KOPT-K1 (cell line): ENCODE measurements around the gene RP2.

Source experiments
- H3K27ac ChIP-seq: fragments of 200-600 bp; sonication (generic); 2 replicates; pipeline ENCODE4 v1.5.1; 2016; ENCODE audit warnings: antibody characterized with exemption, mild to moderate bottlenecking, low read depth, low read length; ENCODE audit not compliant: poor library complexity, severe bottlenecking
- H3K36me3 ChIP-seq: fragments of 200-600 bp; sonication (generic); 2 replicates; pipeline ENCODE4 v1.5.1; 2017; ENCODE audit warnings: antibody characterized with exemption, mild to moderate bottlenecking, low read length, moderate library complexity; ENCODE audit not compliant: insufficient read depth
- H3K9me3 ChIP-seq: fragments of 200-600 bp; sonication (generic); 2 replicates; pipeline ENCODE4 v1.5.1; 2017; ENCODE audit warnings: antibody characterized with exemption, low read length, mild to moderate bottlenecking; ENCODE audit not compliant: insufficient read depth, poor library complexity, severe bottlenecking

RP2 gene

DNA sequence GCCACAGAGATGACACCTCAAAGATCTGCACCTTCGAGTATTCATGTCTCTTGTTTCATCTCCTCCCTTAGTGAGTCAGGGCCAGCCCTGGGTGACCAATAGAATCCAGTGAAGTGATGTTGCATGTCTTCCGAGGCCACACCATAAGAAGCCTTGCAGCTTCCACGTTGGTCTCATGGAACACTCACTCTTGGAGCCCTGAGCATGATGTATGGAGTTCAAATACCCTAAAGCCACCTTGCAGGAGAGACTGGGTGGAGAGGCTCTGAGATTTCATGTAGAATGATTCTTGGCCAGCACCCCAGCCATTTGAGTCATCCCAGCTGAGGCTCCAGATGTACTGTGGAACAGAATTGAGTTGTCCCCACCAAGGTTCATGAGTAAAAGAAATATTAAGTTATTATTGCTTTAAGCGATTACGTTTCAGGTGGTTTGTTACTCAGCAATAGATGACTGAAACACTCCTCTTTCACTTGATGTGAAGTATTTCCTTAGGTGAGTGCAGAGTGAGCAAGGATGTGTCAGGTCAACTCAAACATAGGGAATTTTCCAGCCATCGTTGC is 5.0 kb upstream of the RP2 start:
- H3K27ac ChIP-seq: no peak overlapping the region
- no peaks in the 10 kb centered on the region for H3K36me3 ChIP-seq
- H3K9me3 ChIP-seq: no peaks in the 10 kb centered on the region

DNA sequence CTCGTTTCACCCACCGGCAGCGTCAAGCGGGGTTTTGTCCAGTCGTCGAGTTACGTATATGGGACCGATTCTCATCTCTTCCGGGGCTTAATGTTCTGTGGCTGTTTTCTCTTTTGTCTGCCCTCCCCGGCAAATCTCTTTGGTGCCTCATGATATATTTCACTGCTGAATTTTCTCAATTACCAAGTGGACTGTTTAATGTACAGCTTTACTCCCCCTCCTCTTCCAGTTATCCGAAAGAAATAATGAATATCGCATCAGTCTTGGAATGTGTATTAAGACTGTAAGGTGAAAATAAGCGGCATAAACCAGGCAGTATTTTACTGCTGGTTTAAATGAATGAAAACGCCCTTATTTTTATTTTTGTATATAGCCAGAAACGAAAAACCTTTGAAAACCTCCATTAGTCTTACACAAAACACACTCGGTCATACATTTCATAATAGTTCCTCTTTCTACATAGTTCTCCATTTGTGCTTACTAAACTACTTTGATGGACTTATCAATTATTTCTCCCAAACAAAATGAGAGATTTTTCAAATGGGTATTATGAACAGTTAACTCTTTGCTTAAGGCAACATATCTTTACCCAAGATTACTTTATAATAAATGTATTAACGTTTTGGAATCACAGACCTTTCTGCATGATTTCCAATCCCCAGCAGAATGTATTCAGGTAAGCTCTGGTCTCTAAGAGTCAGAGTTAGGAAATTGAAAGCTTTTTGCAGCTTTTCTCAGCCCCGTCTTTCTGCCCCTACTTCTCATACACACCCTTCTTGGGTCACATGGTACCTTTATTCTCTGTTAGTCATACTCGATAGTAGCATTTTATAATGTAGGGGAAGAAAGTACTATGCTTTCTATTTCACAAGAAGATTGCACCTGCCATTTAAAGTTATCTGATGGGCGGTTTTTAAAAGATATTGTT is 979 bp downstream of the RP2 start:
- peak overlapping the region; percentile 79 for H3K27ac ChIP-seq
- H3K36me3 ChIP-seq: no peaks in the 10 kb centered on the region

DNA sequence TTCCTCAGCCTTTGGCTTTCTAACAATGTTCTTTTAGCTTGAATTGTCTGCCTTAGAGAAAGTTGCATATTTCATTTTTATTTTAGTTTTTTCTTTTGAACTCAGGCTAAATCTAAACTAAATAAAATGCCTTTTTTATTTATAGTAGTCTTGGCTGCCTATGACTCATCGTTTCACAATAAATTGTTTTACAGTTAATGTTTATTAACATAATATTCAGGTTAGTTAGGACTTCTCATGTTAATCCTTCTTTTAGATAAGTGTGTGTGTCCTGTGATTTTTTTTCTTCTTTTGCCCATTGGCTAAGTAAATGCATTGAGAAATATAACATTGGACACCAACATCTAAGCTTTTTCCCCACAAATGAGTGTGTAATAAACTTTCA is 1.6 kb downstream of the RP2 start:
- Histone ChIP-seq H3K9me3 (no peaks in the 10 kb centered on the region), H3K27ac (peak overlapping the region; percentile 4), H3K36me3 (no peaks in the 10 kb centered on the region)

More for the DNA sequence above, 979 bp downstream of the RP2 start:
- no peaks in the 10 kb centered on the region for H3K9me3 ChIP-seq

DNA sequence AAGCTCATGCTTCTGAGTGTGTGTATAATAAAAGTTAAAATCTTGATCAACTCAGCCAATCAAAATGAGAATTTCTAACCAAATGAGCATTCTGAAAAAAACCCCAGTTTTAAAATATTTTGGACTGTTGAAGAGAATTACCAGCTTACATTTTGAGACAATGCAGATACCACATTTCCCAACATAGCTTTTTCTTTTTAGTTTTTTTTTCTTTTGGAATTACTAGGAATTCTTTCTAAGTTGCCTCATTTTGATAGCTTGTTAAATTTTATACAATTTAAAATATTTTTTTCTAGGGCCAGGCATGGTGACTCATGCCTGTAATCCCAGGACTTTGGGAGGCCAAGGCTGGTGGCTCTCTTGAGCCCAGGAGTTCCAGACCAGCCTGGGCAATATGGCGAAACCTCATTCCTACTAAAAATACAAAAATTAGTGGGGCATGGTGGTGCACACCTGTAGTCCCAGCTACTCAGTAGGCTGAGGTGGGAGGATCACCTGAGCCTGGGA is 2.2 kb downstream of the RP2 start:
- H3K27ac ChIP-seq: no peak overlapping the region
- no peaks in the 10 kb centered on the region for H3K36me3 ChIP-seq
- no peaks in the 10 kb centered on the region for H3K9me3 ChIP-seq

DNA sequence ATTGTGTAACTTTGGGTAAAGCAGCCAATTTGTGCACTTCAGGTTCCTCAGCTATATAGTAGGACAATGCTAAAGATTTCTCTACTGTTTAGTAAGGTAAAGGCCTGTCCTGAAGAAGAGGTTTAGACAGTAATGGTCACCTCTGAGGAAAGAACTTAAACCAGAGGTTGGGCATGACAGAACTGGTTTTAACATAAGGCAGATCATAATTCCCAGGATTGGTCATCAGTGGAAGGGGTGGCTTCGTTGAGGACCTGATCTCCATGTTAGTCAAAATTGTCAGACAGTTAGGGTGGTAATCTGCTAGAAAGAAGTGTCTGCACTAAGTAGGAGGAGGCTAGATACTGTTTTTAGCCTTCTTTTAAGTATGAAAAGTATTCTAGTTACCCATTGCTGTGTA is 4.1 kb downstream of the RP2 start:
- H3K9me3 ChIP-seq: no peaks in the 10 kb centered on the region
- H3K27ac ChIP-seq: no peak overlapping the region
- H3K36me3 ChIP-seq: no peaks in the 10 kb centered on the region

DNA sequence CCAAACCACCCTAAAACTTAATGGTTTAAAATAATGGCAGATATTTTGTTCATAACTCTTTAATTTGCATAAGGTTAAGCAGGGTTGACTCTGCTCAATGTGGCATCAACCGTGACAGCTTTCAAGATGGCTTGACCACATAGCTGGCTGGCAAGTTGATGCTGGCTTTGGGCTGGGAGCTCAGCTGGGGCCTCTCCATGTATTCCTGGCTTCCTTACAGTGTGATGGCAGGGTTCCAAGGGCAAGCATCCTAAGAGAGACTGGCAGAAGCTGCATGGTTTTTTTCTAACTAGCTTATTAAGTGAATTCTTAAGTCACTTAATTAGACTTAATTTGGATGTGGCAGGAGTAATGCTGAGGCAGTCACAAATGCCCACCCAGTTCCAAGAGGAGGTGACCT is 4.5 kb downstream of the RP2 start:
- Histone ChIP-seq H3K36me3 (no peaks in the 10 kb centered on the region), H3K27ac (no peak overlapping the region), H3K9me3 (no peaks in the 10 kb centered on the region)

DNA sequence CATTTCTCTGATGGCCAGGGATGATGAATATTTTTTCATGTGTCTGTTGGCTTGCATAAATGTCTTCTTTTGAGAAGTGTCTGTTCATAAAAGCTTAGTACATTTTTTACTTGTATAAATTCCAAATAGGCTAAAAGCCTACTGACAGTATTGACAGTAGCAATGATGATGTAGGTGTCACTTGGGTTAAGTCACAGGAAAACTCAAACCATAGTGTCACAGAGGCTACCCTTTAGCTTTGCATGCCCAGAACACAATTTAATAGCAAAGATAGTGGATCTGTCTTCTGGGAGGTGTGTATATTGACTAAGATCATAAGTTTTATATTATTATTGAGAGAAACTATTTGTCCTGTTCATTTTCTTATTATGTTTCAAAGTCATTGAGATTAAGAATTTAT is 8.1 kb downstream of the RP2 start:
- Histone ChIP-seq H3K36me3 (no peaks in the 10 kb centered on the region; the same call in 1 of the 2 replicates), H3K9me3 (peaks cover 8% of the 10 kb centered on the region), H3K27ac (no peak overlapping the region)

DNA sequence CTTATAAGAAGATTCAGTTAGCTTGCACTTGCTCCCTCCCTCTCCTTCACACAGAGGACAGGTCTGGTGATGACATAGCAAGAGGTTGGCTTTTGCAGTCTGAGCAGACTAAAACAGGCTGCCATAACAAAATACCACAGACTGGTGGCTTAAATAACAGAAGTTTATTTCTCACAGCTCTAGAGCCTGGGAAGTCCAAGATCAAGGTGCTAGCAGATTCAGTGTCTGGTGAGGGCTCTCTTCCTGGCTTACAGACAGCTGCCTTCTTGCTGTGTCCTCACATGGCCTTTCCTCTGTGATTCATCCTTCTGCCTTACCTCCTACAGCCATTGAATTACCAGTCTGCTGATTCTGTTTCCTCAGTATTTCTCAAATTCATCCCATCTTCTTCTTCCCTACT is 13.1 kb downstream of the RP2 start:
- Histone ChIP-seq H3K27ac (no peak overlapping the region), H3K9me3 (peaks cover 10% of the 10 kb centered on the region), H3K36me3 (peaks cover 17% of the 10 kb centered on the region)

DNA sequence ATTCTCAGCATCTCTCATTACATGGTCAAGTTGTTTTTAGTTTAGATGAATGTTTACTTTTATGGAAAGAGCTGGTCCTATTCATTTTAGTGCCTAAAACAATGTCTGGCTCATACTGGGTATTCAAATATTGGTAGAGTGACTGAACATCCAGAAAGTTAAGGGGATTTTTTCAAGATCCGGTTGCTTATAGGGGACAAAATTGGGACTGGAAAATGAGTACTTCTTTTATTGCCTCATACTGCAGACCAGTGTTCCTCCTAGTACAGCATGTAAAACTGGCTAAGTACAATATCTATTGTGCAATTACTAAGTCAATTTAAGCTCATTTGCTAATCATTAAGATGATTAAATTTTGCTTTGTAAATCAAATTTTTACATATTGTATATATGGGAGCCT is 13.9 kb downstream of the RP2 start:
- Histone ChIP-seq H3K27ac (no peak overlapping the region), H3K9me3 (peaks cover 10% of the 10 kb centered on the region), H3K36me3 (peaks cover 25% of the 10 kb centered on the region)

DNA sequence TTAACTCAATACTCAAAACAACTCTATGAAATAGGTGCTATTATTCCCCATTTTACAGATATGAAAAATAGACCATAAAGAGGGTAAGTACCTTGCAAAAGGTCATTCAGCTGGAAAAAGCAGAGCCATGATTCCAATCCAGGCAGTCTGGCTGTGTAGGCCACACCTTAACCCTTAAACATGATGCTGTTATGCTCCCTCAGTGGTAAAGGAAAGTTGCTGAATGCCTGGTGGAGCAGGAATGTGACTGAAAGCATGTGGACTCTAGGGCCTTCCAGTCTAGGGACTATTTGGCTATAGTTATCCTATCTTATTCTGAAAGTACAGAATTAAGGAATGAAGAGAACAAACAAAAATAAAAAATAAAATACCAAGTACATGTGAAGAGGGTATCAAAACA is 19.6 kb downstream of the RP2 start:
- Histone ChIP-seq H3K9me3 (no peaks in the 10 kb centered on the region), H3K27ac (no peak overlapping the region), H3K36me3 (peaks cover 48% of the 10 kb centered on the region)

DNA sequence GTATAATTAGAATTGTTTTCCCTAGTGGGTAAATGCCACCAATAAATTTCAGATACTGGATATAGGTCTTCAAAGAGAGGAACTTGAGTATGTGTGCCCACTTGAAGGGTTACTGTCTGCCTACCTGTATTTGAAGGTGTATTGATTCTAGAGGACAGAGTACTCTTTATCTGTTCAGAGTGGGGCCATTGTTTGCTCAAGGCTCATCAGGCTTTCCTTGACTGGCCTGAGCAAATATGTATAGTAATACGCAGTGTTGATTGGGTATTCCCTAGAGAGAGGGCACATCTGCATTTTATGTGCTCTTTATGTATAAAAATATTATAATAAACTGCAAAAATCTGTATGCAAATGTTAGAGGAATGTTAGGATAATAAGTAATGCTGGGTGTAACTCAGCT is 23.7 kb downstream of the RP2 start:
- peaks cover 29% of the 10 kb centered on the region for H3K36me3 ChIP-seq
- no peaks in the 10 kb centered on the region for H3K9me3 ChIP-seq
- no peak overlapping the region for H3K27ac ChIP-seq

DNA sequence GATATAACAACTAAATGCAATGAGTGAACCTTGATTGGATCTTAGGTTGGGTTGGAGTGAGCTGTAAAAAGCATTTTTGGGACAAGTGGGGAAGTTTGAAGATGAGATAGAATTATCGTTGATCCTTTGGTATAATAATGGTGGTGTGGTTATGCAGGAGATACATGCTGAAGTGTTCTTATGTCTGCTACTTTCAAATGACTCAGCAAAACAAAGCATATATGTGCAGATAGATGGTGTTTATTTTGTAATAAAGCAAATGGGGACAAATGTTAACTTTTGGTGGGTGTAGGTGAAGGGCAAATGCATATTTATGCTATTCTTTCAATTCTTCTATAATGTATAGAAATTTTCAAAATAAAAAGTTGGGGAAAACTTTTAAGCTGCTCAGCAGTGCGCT is 26.2 kb downstream of the RP2 start:
- Histone ChIP-seq H3K9me3 (no peaks in the 10 kb centered on the region), H3K36me3 (peaks cover 27% of the 10 kb centered on the region)

DNA sequence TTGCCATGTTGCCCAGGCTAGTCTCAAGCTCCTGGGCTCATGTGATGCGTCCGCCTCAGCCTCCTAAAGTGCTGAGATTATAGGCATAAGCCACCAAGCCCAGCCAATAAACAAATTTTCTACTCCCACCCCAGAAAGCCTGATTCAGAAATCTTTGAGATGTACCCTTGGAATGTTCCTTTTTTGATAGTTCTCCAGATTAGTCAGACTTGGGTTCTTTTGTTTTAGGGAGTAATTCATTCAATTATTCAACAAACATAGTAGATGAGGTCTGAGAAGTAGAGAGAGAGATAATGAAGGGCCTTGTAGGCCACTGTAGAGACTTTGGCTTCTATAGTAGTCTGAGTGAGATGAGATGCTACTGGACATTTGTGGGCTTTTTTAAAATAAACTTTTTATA is 27.8 kb downstream of the RP2 start:
- H3K36me3 ChIP-seq: peaks cover 26% of the 10 kb centered on the region
- no peak overlapping the region for H3K27ac ChIP-seq
- H3K9me3 ChIP-seq: no peaks in the 10 kb centered on the region

More for the DNA sequence above, 26.2 kb downstream of the RP2 start:
- H3K27ac ChIP-seq: no peak overlapping the region

DNA sequence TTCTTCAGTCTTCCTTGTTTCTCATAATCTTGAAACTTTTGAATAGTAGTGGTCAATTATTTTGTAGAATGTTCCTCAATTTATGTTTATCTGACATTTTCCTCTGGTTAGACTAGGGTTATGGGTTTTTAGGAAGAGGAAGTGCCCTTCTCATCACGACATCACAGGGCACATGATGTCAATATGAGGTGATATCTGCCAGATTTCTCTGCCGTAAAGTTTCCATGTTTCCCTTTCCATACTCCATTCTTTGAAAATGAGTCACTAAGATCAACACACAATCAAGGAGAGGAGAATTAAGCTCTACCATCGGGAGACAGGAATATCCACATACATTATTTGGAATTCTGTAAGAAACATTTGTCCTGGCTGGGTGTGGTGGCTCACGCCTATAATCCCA is 28.4 kb downstream of the RP2 start:
- H3K36me3 ChIP-seq: peaks cover 20% of the 10 kb centered on the region
- no peaks in the 10 kb centered on the region for H3K9me3 ChIP-seq
- no peak overlapping the region for H3K27ac ChIP-seq

DNA sequence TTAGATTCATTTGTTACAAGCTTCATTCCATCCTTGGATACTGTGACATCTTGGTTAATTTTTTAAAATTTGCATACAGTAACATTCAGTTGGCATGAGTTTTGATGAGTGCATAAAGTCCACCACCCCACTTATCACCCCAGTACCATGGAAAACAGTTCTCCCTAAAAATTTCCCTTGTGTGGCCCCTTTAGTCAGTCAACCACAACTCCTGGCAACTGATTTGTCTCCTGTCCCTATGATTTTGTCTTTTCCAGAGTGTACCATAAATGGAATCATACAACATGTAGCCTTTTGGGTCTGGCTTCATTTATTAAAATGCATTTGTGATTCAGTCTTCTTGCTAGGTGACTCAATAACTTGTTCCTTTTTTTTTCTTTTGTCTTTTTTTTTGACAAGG is 29.9 kb downstream of the RP2 start:
- H3K36me3 ChIP-seq: peaks cover 10% of the 10 kb centered on the region; the same call in 1 of the 2 replicates

DNA sequence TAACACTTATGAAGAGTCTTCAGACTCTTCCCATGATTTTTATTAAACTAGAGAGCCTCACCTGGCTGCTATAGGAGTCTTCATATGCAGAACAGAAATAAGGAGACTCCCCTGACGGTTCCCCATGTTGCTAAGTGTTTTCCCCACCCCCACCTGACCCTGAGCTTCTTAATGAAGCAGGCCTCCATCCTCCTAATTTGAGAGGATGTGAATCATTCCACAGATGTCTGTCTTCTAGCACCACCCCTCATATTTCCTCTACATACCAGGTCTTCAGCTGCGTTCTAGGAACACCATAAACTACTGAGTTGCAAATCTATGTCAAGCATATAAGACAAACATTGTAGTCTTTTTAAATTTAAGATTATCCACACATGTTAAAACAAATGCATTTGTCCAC is 36.9 kb downstream of the RP2 start:
- peaks cover 5% of the 10 kb centered on the region; the same call in 1 of the 2 replicates for H3K36me3 ChIP-seq
- no peaks in the 10 kb centered on the region for H3K9me3 ChIP-seq
- no peak overlapping the region for H3K27ac ChIP-seq

More for the DNA sequence above, 29.9 kb downstream of the RP2 start:
- H3K9me3 ChIP-seq: no peaks in the 10 kb centered on the region
- no peak overlapping the region for H3K27ac ChIP-seq
